ENCODE results near the gene SEMA3E. TPM values are rescaled to one million over a fixed set of nuclear protein-coding genes. Genes with fewer than 3 reads are reported as not detected.

SEMA3E gene
- total and polyA plus RNA-seq, 9 of the 15 experiments (the other 6 are each of a cell fraction or from before 2014, with no cell fraction given): 0.01 to 1.4 (median 0.14) TPM; not detected in 2

- no peak overlapping the region for H3K9ac ChIP-seq (ENCODE audit: insufficient read depth in 1 of 2, low read depth in 2 of 2, low read length in 2 of 2)
- FAIRE-seq (no peak), ATAC-seq (no peak), DNase-seq (ENCODE audit: extremely low read depth in 1 of 4, low spot score in 3 of 4) (no peak)
- CTCF ChIA-PET (ENCODE audit: low intra/inter-chr PET ratio): no interaction called here
- in situ Hi-C loops (cut with MboI) (no loop called here), intact Hi-C loops (cut with micrococcal nuclease) (no loop called here)
- no peaks in the 10 kb centered on the region for H3K4me1 ChIP-seq (replicated peaks in 1 of 2; ENCODE audit: control insufficient read depth in 2 of 2, insufficient read depth in 2 of 2, low read length in 2 of 2)
- H3K36me3 ChIP-seq (ENCODE audit: control insufficient read depth, insufficient read depth, low read length): no peaks in the 10 kb centered on the region
- H3K79me2 ChIP-seq (ENCODE audit: control insufficient read depth, insufficient read depth, low read length): no peaks in the 10 kb centered on the region
- H3K9me3 ChIP-seq (replicated peaks; ENCODE audit: control insufficient read depth, insufficient read depth, low read depth, low read length): no peaks in the 10 kb centered on the region
- no peaks in the 10 kb centered on the region for H3K9me1 ChIP-seq (ENCODE audit: control insufficient read depth, insufficient read depth, low read length)
- BruUV-seq (replicated peaks): no TSS peak
- no peak overlapping the region for H3K4me2 ChIP-seq (ENCODE audit: insufficient read depth, low read length)
- no peak overlapping the region for H3K4me3 ChIP-seq
- no peaks in the 10 kb centered on the region for H4K20me1 ChIP-seq (replicated peaks; ENCODE audit: control insufficient read depth, insufficient read depth, low read length)
- WGBS (ENCODE audit: insufficient coverage, low coverage, missing lambda C conversion rate): 3% methylated on average over 5 of the region's 5 CpGs
- POLR2A ChIA-PET: no interaction called here
- H3K27me3 ChIP-seq (ENCODE audit: control insufficient read depth in 2 of 2, insufficient read depth in 2 of 2, low read length in 2 of 2): no peaks in the 10 kb centered on the region
- H3K27ac ChIP-seq (ENCODE audit: extremely low read depth, low read depth, low read length): no peak overlapping the region
- no peak overlapping the region for H2AFZ ChIP-seq (ENCODE audit: low read depth, low read length)
- TF ChIP-seq BRCA1 (IDR thresholded peaks at IDR 0.05): no peak
- TF ChIP-seq BRCA1 (CRISPR knock-in tag; IDR thresholded peaks at IDR 0.05): no peak
- TF ChIP-seq FOXP4 (CRISPR knock-in tag; IDR thresholded peaks at IDR 0.05; ENCODE audit: borderline replicate concordance): no peak
- TF ChIP-seq PCBP2 (IDR thresholded peaks at IDR 0.05; ENCODE audit: low read depth, low read length, poor library complexity, severe bottlenecking): no peak
- no peak for TF ChIP-seq ZBTB2 (IDR thresholded peaks at IDR 0.05)
- no peak for TF ChIP-seq PRMT5 (CRISPR knock-in tag; IDR thresholded peaks at IDR 0.05)
- no peak for TF ChIP-seq CCNT2 (IDR thresholded peaks at IDR 0.05; ENCODE audit: borderline replicate concordance, extremely low read depth, insufficient read length, low read depth, low read length)
- TF ChIP-seq RAD51 (IDR thresholded peaks at IDR 0.05; ENCODE audit: borderline replicate concordance, low read depth): no peak
- TF ChIP-seq ZFP36 (IDR thresholded peaks at IDR 0.05; ENCODE audit: low read depth, low read length, partially characterized antibody): no peak
- TF ChIP-seq ZBTB34 (CRISPR knock-in tag; IDR thresholded peaks at IDR 0.05): no peak
- TF ChIP-seq ZNF384 (IDR thresholded peaks at IDR 0.05; ENCODE audit: low read depth, low read length): no peak
- no peak for TF ChIP-seq RBBP5 (IDR thresholded peaks at IDR 0.05; ENCODE audit: borderline replicate concordance, insufficient read depth, low read length, poor library complexity, severe bottlenecking)
- TF ChIP-seq CHCHD3 (CRISPR knock-in tag; IDR thresholded peaks at IDR 0.05): no peak
- TF ChIP-seq ZBTB17 (CRISPR knock-in tag; IDR thresholded peaks at IDR 0.05): no peak
- TF ChIP-seq FOXM1 (IDR thresholded peaks at IDR 0.05; ENCODE audit: low read depth): no peak
- TF ChIP-seq FOXM1 (CRISPR knock-in tag; IDR thresholded peaks at IDR 0.05; ENCODE audit: low read depth): no peak
- no peak for TF ChIP-seq CTCFL (IDR thresholded peaks at IDR 0.05; ENCODE audit: borderline replicate concordance, insufficient read depth, low read depth, low read length, poor library complexity, severe bottlenecking)
Observed at GRCh38 chr7:83579740-83580139, 69.2 kb downstream of the SEMA3E start.
